HUES6 (cell line): Measurements from ENCODE around the gene OMA1.
A peak's percentile ranks its signal among the peaks of the same experiment; 100 is the strongest.
"Not testable (repeated sequence)": the region's sequence is repeated elsewhere in the genome, so short reads cannot be mapped to it uniquely, and the experiment has no call there.

Experiments used
- H3K27ac ChIP-seq: 2 replicates; pipeline ENCODE4 v1.7.0; 2013; ENCODE audit warnings: low read depth, mild to moderate bottlenecking, low read length, inconsistent platforms
- H3K27me3 ChIP-seq: 2 replicates; pipeline ENCODE4 v1.6.1; 2013; ENCODE audit warnings: low read length; ENCODE audit not compliant: control insufficient read depth, insufficient read depth
- H3K36me3 ChIP-seq: 2 replicates; pipeline ENCODE4 v1.6.1; 2013; ENCODE audit warnings: low read length; ENCODE audit not compliant: control insufficient read depth, insufficient read depth
- H3K4me1 ChIP-seq: 2 replicates; pipeline ENCODE4 v1.6.1; 2013; ENCODE audit warnings: low read length; ENCODE audit not compliant: control insufficient read depth, insufficient read depth
- H3K4me3 ChIP-seq: 2 replicates; pipeline ENCODE4 v1.5.1; 2013; ENCODE audit warnings: low read depth, low read length
- H3K9ac ChIP-seq: one replicate; pipeline ENCODE4 v1.6.1; 2013; ENCODE audit warnings: mild to moderate bottlenecking, low read length
- H3K9me3 ChIP-seq: 2 replicates; pipeline ENCODE4 v1.6.1; 2013; ENCODE audit warnings: low read depth, low read length; ENCODE audit not compliant: control insufficient read depth, insufficient read depth

OMA1 gene

GRCh38 chr1:58555393-58555792 is 8.9 kb upstream of the OMA1 start:
- Histone ChIP-seq H3K4me1 (no peaks in the 10 kb centered on the region), H3K27me3 (no peaks in the 10 kb centered on the region), H3K4me3 (no peak overlapping the region), H3K36me3 (no peaks in the 10 kb centered on the region), H3K27ac (no peak overlapping the region), H3K9ac (no peak overlapping the region), H3K9me3 (no peaks in the 10 kb centered on the region)

- Histone ChIP-seq H3K27ac (no peak overlapping the region), H3K9me3 (no peaks in the 10 kb centered on the region), H3K4me3 (no peak overlapping the region), H3K9ac (no peak overlapping the region), H3K27me3 (no peaks in the 10 kb centered on the region), H3K4me1 (no peaks in the 10 kb centered on the region), H3K36me3 (no peaks in the 10 kb centered on the region)
Observed at GRCh38 chr1:58551186-58552140, 4.9 kb upstream of the OMA1 start.

GRCh38 chr1:58549291-58549690 is 2.8 kb upstream of the OMA1 start:
- H3K27me3 ChIP-seq, H3K9me3 ChIP-seq, H3K4me3 ChIP-seq, H3K36me3 ChIP-seq, H3K4me1 ChIP-seq, H3K9ac ChIP-seq, H3K27ac ChIP-seq: not testable (repeated sequence)

- Histone ChIP-seq H3K9me3 (no peaks in the 10 kb centered on the region), H3K36me3 (no peaks in the 10 kb centered on the region), H3K27me3 (no peaks in the 10 kb centered on the region), H3K27ac (no peak overlapping the region), H3K9ac (no peak overlapping the region), H3K4me1 (peaks cover 4% of the 10 kb centered on the region; the same call in 1 of the 2 replicates), H3K4me3 (no peak overlapping the region)
Observed at GRCh38 chr1:58548371-58548770, 1.8 kb upstream of the OMA1 start.

GRCh38 chr1:58545591-58546519 is 671 bp downstream of the OMA1 start:
- Histone ChIP-seq H3K4me1 (peaks cover 4% of the 10 kb centered on the region; the same call in 1 of the 2 replicates), H3K9me3 (no peaks in the 10 kb centered on the region), H3K27me3 (no peaks in the 10 kb centered on the region), H3K27ac (peak overlapping the region; percentile 68; the same call in 1 of the 2 replicates), H3K9ac (peak overlapping the region; percentile 81), H3K36me3 (no peaks in the 10 kb centered on the region), H3K4me3 (peak overlapping the region; percentile 88)

GRCh38 chr1:58543260-58543659 is 3.3 kb downstream of the OMA1 start:
- Histone ChIP-seq H3K9me3 (no peaks in the 10 kb centered on the region), H3K9ac (no peak overlapping the region), H3K27me3 (no peaks in the 10 kb centered on the region), H3K4me3 (no peak overlapping the region), H3K4me1 (peaks cover 4% of the 10 kb centered on the region; the same call in 1 of the 2 replicates), H3K36me3 (no peaks in the 10 kb centered on the region), H3K27ac (no peak overlapping the region)

GRCh38 chr1:58539553-58539952 is 7.0 kb downstream of the OMA1 start:
- Histone ChIP-seq H3K4me1 (no peaks in the 10 kb centered on the region), H3K27me3 (no peaks in the 10 kb centered on the region), H3K36me3 (no peaks in the 10 kb centered on the region), H3K9me3 (no peaks in the 10 kb centered on the region), H3K27ac (no peak overlapping the region), H3K9ac (no peak overlapping the region), H3K4me3 (no peak overlapping the region)

GRCh38 chr1:58538821-58539220 is 7.7 kb downstream of the OMA1 start:
- Histone ChIP-seq H3K9ac (no peak overlapping the region), H3K27me3 (no peaks in the 10 kb centered on the region), H3K4me1 (no peaks in the 10 kb centered on the region), H3K27ac (no peak overlapping the region), H3K9me3 (no peaks in the 10 kb centered on the region), H3K4me3 (no peak overlapping the region), H3K36me3 (no peaks in the 10 kb centered on the region)

- H3K27ac ChIP-seq, H3K4me1 ChIP-seq, H3K36me3 ChIP-seq, H3K9me3 ChIP-seq, H3K9ac ChIP-seq, H3K4me3 ChIP-seq, H3K27me3 ChIP-seq: not testable (repeated sequence)
Observed at GRCh38 chr1:58531842-58532241, 14.7 kb downstream of the OMA1 start.

- H3K4me1 ChIP-seq, result no peaks in the 10 kb centered on the region
- H3K36me3 ChIP-seq, result no peaks in the 10 kb centered on the region
- H3K4me3 ChIP-seq, result no peak overlapping the region
- H3K27ac ChIP-seq, result no peak overlapping the region
- no peaks in the 10 kb centered on the region for H3K27me3 ChIP-seq
- no peak overlapping the region for H3K9ac ChIP-seq
- no peaks in the 10 kb centered on the region for H3K9me3 ChIP-seq
Observed at GRCh38 chr1:58529284-58529683, 17.2 kb downstream of the OMA1 start.

GRCh38 chr1:58528518-58528917 is 18.0 kb downstream of the OMA1 start:
- H3K9me3 ChIP-seq, result no peaks in the 10 kb centered on the region
- H3K4me3 ChIP-seq, result no peak overlapping the region
- no peaks in the 10 kb centered on the region for H3K36me3 ChIP-seq
- H3K27ac ChIP-seq, result no peak overlapping the region
- H3K4me1 ChIP-seq, result no peaks in the 10 kb centered on the region
- no peaks in the 10 kb centered on the region for H3K27me3 ChIP-seq
- no peak overlapping the region for H3K9ac ChIP-seq
